Stimulated activated CD4-positive, alpha-beta T cell treated with anti-CD3 and anti-CD28 coated beads, Interleukin-1b, Interleukin-23, amount 100 ng/mL, for 4 hours (primary cell): Measurements from ENCODE around the gene MITF.

ENCODE experiments used
- DNase-seq, 2 donors: peaks; one replicate each; pipeline ENCODE4 v3.0.0-alpha.2; 2020; ENCODE audit warnings: low read depth in 2 of 2

The MITF gene

GRCh38 chr3:69963643-69964042, 224.4 kb downstream of the MITF start:
- DNase-seq: no peak

- no peak for DNase-seq
Measured at GRCh38 chr3:69967156-69967555, 227.9 kb downstream of the MITF start.

DNA sequence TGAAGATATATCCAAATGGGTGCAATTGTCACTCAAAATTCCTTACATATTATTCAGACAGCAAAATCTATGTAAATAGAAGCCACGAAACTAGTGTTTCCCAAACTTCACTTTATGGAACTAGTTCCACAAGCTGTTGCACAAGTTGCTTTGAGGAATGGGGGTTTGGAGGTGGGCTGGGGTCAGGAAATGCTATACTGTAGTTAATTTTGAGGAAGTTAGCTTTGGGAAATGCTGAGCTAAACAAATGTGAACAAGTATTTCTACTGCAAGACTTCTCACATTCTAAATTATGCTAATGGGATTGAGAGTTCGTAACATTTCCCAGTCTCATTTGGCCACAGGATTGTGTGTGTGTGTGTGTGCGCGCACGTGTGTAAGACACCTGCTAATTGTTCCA, 231.6 kb downstream of the MITF start:
- DNase-seq: no peak

- no peak for DNase-seq
Measured at GRCh38 chr3:69972672-69973071, 233.4 kb downstream of the MITF start.

- no peak for DNase-seq
Measured at GRCh38 chr3:69976021-69976420, 236.8 kb downstream of the MITF start.

DNA sequence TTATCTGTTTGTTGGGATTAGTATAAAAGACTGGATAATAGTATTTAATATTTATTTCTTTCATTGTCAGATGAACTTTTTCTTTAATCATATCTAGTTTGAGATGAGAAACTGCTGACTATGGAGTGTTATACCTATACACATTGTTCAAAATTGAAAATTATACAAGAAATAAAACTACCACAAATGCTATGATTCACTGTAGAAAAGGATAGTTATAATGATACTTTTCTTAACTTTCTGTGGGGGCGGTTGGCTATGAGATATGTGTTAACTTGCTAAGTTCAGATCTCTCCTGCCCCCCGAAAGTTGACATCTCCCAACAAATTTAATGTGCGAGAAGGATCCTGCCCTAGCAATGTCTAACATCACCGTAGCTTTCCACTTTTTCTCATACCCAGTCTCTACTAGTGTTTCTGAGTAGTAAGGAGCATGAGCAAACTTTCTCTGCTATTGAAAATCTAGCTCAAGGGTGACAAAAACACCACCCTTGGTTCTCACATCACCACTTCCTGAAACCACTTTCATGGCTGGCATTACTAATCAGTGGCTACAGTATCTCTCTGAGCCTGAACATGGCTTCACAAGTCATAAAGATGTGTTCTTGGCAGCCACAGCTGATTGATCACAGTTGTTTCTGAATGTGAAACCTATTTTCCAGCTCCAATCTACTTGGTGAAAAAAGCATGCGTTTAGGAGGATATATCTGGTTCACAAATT, 244.4 kb downstream of the MITF start:
- no peak for DNase-seq

DNA sequence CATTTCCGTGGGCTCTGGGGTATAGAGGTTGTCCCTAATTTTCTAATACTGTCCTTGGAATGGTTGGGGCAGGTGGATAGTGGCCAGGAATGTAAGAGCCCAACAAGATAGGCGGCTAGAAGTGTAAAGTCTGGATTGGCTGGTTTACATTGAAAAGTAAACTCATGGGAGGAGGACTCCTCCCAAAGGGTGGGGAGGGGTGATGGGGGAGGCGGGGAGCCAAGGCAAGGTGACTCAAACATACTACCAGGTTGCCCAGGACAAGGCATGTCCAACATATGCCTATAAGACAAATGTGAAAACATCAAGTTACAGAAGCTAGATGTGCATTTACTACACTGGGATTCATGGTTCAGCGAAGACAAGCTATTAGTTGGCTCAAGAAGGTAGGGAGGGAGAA, 246.0 kb downstream of the MITF start:
- no peak for DNase-seq

DNA sequence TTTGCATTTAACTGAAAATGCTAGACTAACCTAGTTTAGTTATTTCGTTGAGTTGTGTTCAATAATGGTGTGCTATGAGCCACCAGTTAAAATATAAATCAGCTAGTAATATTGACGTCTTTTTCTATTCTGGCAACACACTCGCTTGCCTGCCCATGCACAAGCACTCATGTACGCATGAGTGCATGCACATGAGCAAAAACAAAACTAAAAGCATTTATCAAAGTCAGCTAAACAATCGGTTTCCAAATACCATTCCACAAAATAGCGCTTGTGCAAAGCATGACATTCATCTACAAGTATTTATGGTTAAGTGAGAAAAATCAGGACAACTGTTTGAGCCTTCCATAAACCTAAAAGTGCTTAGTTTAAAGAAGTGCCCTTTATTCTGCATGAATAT, 247.2 kb downstream of the MITF start:
- no peak for DNase-seq

DNA sequence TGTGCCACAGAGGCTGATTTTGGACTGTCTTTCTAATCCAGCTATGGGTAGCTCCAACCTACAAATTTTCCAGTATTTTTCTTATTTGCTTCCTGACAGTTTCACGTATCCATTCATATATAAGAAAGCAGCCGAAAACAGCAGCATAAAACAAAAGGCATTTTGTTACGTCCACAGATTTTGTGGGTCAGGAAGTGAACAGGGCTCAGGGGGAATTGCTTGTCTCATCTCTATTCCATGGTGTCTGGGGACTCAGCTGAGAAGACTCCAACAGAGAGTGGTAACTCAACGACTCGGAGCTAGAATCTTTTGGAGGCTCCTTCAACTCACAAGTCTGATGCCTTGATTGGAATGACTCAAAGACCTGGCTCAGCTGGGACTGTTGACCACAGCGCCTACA, 248.6 kb downstream of the MITF start:
- no peak for DNase-seq

DNA sequence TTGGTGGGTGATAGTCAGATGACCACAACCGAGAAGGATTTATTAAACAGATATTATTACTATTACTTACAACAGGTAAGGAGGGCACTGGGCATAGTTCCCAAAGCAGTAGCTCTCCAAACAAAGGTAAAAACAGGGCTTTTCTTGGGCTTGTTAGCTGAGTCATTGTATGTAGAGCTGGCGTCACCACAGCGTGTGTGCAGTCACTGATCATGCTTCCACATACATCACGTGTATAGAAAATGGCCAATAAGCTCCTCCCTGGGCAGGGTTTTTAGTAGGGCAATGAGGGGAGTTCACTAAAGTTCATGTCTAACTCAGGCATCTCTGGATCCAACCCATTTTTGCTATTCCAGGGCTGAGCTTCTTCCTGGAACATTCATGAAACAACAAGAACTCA, 254.5 kb downstream of the MITF start:
- DNase-seq: no peak

DNA sequence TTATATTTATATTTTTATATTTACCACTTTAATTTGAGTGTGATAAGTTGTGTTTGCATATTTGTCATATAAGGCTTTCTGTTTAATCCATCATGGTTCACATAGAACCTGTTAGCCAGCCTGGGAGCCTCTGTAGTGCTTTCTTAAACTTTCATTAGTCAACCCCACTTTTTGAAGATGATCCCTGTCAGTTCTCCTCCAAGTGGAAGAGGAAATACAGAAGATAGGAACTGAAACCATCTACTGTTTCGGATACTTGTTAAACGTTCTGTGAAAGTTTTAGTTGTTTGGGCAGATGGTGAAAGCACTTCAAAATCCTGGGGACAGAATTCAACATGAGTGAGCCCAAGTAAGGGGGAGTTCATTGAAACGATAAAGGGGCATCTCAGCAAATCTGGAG, 255.7 kb downstream of the MITF start:
- DNase-seq: no peak

- no peak for DNase-seq
Measured at GRCh38 chr3:69997631-69998307, 258.5 kb downstream of the MITF start.

GRCh38 chr3:69998759-69999139, 259.5 kb downstream of the MITF start:
- DNase-seq: no peak

- DNase-seq: no peak
Measured at GRCh38 chr3:69999140-70000027, 260.1 kb downstream of the MITF start, which contains the start of gene SAMMSON. Gene SAMMSON (plus strand): TSS chr3:69999733.

DNA sequence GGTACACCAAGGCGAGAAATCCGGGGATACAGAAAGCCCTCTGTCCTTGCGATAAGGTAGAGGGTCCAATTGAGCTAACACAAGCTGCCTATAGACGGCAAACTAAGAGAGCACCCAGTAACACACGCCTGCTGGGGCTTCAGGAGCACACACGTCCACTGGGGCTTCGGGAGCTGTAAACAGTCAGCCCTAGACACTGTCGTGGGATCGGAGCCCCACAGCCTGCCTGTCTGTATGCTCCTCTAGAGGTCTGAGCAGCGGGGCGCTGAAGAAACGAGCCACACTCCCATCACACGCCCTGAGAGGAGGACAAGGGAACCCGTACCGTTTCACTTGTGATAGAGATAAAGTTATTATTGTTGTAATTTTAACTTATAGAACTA, 260.8 kb downstream of the MITF start:
- DNase-seq: no peak

DNA sequence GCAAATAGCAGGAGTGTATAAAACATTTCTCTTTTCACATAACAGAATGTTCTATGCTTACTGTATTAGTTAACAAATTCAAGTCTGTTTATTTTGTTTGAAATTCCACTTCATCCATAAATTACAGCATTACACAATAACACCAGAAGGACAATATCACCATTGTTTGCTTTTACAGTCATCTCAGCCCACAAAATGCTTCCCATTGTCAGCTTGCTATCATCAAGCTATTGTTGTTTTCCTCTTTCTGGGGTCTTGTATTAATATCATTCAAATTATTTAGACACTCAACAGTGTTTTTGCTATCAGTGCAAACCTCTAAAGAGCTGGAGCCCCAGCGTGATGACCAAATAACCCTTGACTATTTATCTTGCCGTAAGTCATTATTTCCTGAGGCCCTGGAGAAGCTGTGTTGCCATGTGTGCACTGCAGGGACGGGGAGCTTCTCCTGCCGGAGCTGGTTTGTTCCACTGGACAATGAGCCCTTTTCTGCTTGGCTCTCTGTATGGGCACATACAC, 261.4 kb downstream of the MITF start:
- DNase-seq: no peak

- no peak for DNase-seq
Measured at GRCh38 chr3:70003119-70003518, 263.9 kb downstream of the MITF start.

DNA sequence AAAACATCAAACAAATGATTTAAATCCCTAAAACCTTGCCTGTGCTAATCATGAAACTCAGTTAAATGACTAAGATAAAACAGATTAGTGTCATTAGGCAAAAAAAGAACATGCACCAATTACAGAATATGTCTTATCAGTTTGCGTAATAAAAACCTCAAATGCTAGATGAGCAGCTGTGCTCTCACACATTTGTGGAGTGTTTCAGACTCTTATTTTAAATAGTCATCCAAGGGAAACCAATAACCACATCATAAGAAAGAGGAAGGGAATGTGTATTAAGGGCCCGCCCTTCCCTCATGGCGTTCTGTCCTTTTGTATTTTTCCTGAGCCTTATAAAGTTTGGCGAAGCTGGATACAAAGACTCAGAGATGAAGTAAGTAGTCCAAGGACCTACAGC, 266.8 kb downstream of the MITF start:
- no peak for DNase-seq

DNA sequence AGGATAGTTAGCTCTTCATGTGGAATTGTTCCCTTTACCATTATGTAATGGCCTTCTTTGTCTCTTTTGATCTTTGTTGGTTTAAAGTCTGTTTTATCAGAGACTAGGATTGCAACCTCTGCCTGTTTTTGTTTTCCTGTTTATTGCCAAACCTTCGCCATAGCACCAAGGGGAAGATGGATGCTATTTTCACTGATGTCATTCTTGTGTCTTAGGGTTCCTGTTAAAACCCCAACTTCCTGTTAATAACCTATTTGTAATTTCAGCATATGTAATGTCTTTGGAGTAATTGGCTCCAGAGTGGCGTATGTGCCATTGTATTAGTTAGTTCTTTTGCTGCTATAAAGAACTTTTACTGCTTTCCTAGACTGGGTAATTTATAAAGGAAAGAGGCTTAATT, 271.1 kb downstream of the MITF start:
- DNase-seq: no peak

- DNase-seq: no peak
Measured at GRCh38 chr3:70011582-70011981, 272.3 kb downstream of the MITF start.
